GM12875 (cell line): ENCODE results near the gene RADIL.

Source experiments
- H3K4me3 ChIP-seq: one replicate; pipeline ENCODE4 v1.5.1; 2011; ENCODE audit warnings: low read depth, low read length, control low read depth
- CTCF ChIP-seq: IDR thresholded peaks from 2 replicates; pipeline ENCODE4 v1.5.1; 2011; ENCODE audit warnings: low read depth, mild to moderate bottlenecking, control low read depth, inconsistent platforms, low read length, moderate library complexity, borderline replicate concordance; ENCODE audit not compliant: insufficient read depth

The RADIL gene

GRCh38 chr7:4871930-4872675 is 11.4 kb downstream of the RADIL start:
- H3K4me3 ChIP-seq, result no peak overlapping the region
- TF ChIP-seq CTCF, result no peak

- H3K4me3 ChIP-seq, result no peak overlapping the region
- no peak for TF ChIP-seq CTCF
Measured at GRCh38 chr7:4871056-4871680, 12.3 kb downstream of the RADIL start.

- no peak for TF ChIP-seq CTCF
- H3K4me3 ChIP-seq, result no peak overlapping the region
Measured at GRCh38 chr7:4868493-4868892, 15.0 kb downstream of the RADIL start.

GRCh38 chr7:4866528-4867496 is 16.7 kb downstream of the RADIL start:
- no peak for TF ChIP-seq CTCF
- H3K4me3 ChIP-seq, result no peak overlapping the region

GRCh38 chr7:4862156-4862555 is 21.4 kb downstream of the RADIL start:
- H3K4me3 ChIP-seq, result no peak overlapping the region

GRCh38 chr7:4861673-4862072 is 21.8 kb downstream of the RADIL start, which contains the start of gene PAPOLB:
PAPOLB (minus strand) TSS chr7:4862030; CDS start chr7:4861810, 220 bp downstream.
- TF ChIP-seq CTCF, result no peak
- H3K4me3 ChIP-seq, result no peak within 1 kb of the TSS

More at GRCh38 chr7:4862156-4862555, 21.4 kb downstream of the RADIL start:
- no peak for TF ChIP-seq CTCF
